ENCODE results near the gene RFTN1. TPM values are rescaled to one million over a fixed set of nuclear protein-coding genes. Genes with fewer than 3 reads are reported as not detected.

The RFTN1 gene
- total and polyA plus RNA-seq, 10 of the 15 experiments (the other 5 are each of a cell fraction or from before 2014, with no cell fraction given): 20.6 to 213 (median 147) TPM

GRCh38 chr3:16280671-16281070, 232.8 kb downstream of the RFTN1 start (continued):
- TF ChIP-seq IKZF1 (conservative IDR thresholded peaks at IDR 0.05): no peak
- TF ChIP-seq BCLAF1 (IDR thresholded peaks at IDR 0.05): no peak
- no peak for TF ChIP-seq TARDBP (IDR thresholded peaks at IDR 0.05; ENCODE audit: borderline replicate concordance)

- no peaks in the 10 kb centered on the region for H3K4me1 ChIP-seq (ENCODE audit: control insufficient read depth, insufficient read depth, low read length)
- TF ChIP-seq JUND (IDR thresholded peaks at IDR 0.05; ENCODE audit: low read depth, low read length) (no peak), NFYA (IDR thresholded peaks at IDR 0.05; ENCODE audit: borderline replicate concordance, low read depth, low read length) (no peak), SMARCA5 (IDR thresholded peaks at IDR 0.05) (no peak), PML (IDR thresholded peaks at IDR 0.05; ENCODE audit: low read length) (no peak), E2F4 (IDR thresholded peaks at IDR 0.05; ENCODE audit: low read depth, low read length) (no peak), BACH1 (IDR thresholded peaks at IDR 0.05; ENCODE audit: borderline replicate concordance) (no peak), USF1 (IDR thresholded peaks at IDR 0.05; ENCODE audit: borderline replicate concordance, extremely low read length, insufficient read depth, low read depth, low read length) (no peak), SMC3 (IDR thresholded peaks at IDR 0.05; ENCODE audit: borderline replicate concordance, low read length) (no peak), SKIL (IDR thresholded peaks at IDR 0.05; ENCODE audit: low read depth, poor library complexity, severe bottlenecking) (no peak), RCOR1 (conservative IDR thresholded peaks at IDR 0.05; ENCODE audit: low read depth, low read length) (no peak)
Observed at GRCh38 chr3:16279010-16279801, 234.3 kb downstream of the RFTN1 start.

More at GRCh38 chr3:16279010-16279801, 234.3 kb downstream of the RFTN1 start:
- Histone ChIP-seq H3K27ac (ENCODE audit: control insufficient read depth, insufficient read depth) (no peak overlapping the region), H3K79me2 (ENCODE audit: control insufficient read depth, insufficient read depth, low read length) (no peaks in the 10 kb centered on the region), H3K36me3 (ENCODE audit: control insufficient read depth in 2 of 2, insufficient read depth in 2 of 2, low read length in 1 of 2) (peaks cover 0 to 5% of the 10 kb centered on the region in 2 experiments; a peak in 3 of 4 replicates), H3K4me3 (no peak overlapping the region), H3K27me3 (replicated peaks in 1 of 2; ENCODE audit: control insufficient read depth in 2 of 2, insufficient read depth in 2 of 2, low read length in 1 of 2) (no peaks in the 10 kb centered on the region), H3K9ac (ENCODE audit: control insufficient read depth, insufficient read depth, low read length) (no peak overlapping the region), H4K20me1 (ENCODE audit: control insufficient read depth, insufficient read depth) (no peaks in the 10 kb centered on the region), H3K9me3 (replicated peaks; ENCODE audit: control insufficient read depth, insufficient read depth, low read length) (no peaks in the 10 kb centered on the region), H3K4me2 (ENCODE audit: control insufficient read depth, insufficient read depth) (no peak overlapping the region), H2AFZ (ENCODE audit: control insufficient read depth, low read depth, low read length) (no peak overlapping the region)
- ATAC-seq (no peak), FAIRE-seq (no peak), DNase-seq (ENCODE audit: low read depth, low spot score) (no peak)
- CTCF ChIA-PET: interaction anchor here (0.8 to 2.5 kb wide), 4 partner anchors 8 to 15 kb away, joined by 3 to 9 read pairs (median 4); partner anchors contain the start of genes DPH3 and OXNAD1
- 83% methylated on average over 3 of the region's 3 CpGs for WGBS (ENCODE audit: insufficient coverage, insufficient replicate concordance, low lambda C conversion rate, missing lambda C conversion rate)
- RAD21 ChIA-PET (ENCODE audit: unreplicated experiment): interaction anchor here (0.9 to 1.4 kb wide), 2 partner anchors 9 to 10 kb away, joined by 3 read pairs; no protein-coding TSS in a partner anchor
- in situ Hi-C loops (cut with MboI) (loop anchor here (25.0 kb wide), 2 partner anchors 758 to 933 kb away; no protein-coding TSS in a partner anchor), intact Hi-C loops (cut with micrococcal nuclease; ENCODE audit: unreplicated experiment) (no loop called here)
- SMC1A ChIA-PET (ENCODE audit: uncharacterized antibody, unreplicated experiment): interaction anchor here (1.3 to 1.7 kb wide), 4 partner anchors 11 to 321 kb away, joined by 3 to 4 read pairs (median 4); partner anchors contain the start of genes DPH3 and OXNAD1
- BruUV-seq (replicated peaks): no TSS peak
- POLR2A ChIA-PET: no interaction called here
